H1 (cell line): ENCODE data around the gene CA7. TPM values are rescaled to one million over a fixed set of nuclear protein-coding genes. Genes with fewer than 3 reads are reported as not detected.

Source experiments
- CTCF ChIA-PET: fragments of 300-600 bp; sonication (Branson Sonifier 250); formaldehyde crosslinking; loops from one replicate; lab custom pipeline; 2021; ENCODE audit not compliant: partially characterized antibody; lab: Charles Lee
- POLR2A ChIA-PET: fragments of 300-600 bp; sonication (Branson Sonifier 250); formaldehyde crosslinking; loops from one replicate; lab custom pipeline; 2021; ENCODE audit warnings: inconsistent platforms; ENCODE audit not compliant: partially characterized antibody; lab: Charles Lee
- DNase-seq, 2 experiments: peaks; one replicate each; pipeline versions ENCODE4 v3.0.0 to v3.0.0-alpha.2; 2010 to 2022; ENCODE audit warnings: low spot score in 2 of 2, low read depth in 1 of 2, mixed read lengths in 1 of 2
- FAIRE-seq: peaks from 2 replicates; lab custom pipeline; 2011; peaks lifted over from hg19 to GRCh38; lab: Jason Lieb, UNC
- H2AFZ ChIP-seq: 2 replicates; pipeline ENCODE4 v1.8.1; 2012; ENCODE audit warnings: low read length, inconsistent platforms
- H2AK5ac ChIP-seq: 2 replicates; pipeline ENCODE4 v1.6.1; 2013; ENCODE audit warnings: low read depth, low read length
- H2BK120ac ChIP-seq: replicated peaks from 2 replicates; pipeline ENCODE3; 2013; ENCODE audit warnings: low read depth, low read length, inconsistent platforms
- H2BK12ac ChIP-seq: 2 replicates; pipeline ENCODE4 v1.6.1; 2013; ENCODE audit warnings: low read depth, low read length
- H2BK15ac ChIP-seq: 2 replicates; pipeline ENCODE4 v1.6.1; 2013; ENCODE audit warnings: low read length
- H2BK20ac ChIP-seq: 2 replicates; pipeline ENCODE4 v1.6.1; 2013; ENCODE audit warnings: low read length
- H2BK5ac ChIP-seq: 2 replicates; pipeline ENCODE4 v1.6.1; 2013; ENCODE audit warnings: low read depth, low read length
- H3K14ac ChIP-seq: 2 replicates; pipeline ENCODE4 v1.6.1; 2013; ENCODE audit warnings: inconsistent platforms; ENCODE audit not compliant: insufficient read length
- H3K18ac ChIP-seq: 2 replicates; pipeline ENCODE4 v1.6.1; 2013; ENCODE audit warnings: low read length; ENCODE audit errors: extremely low read depth
- H3K23ac ChIP-seq: 2 replicates; pipeline ENCODE4 v1.6.1; 2013; ENCODE audit warnings: inconsistent platforms; ENCODE audit not compliant: insufficient read length
- H3K23me2 ChIP-seq: 2 replicates; pipeline ENCODE4 v1.6.1; 2013; ENCODE audit warnings: low read depth, low read length
- H3K27ac ChIP-seq: 2 replicates; pipeline ENCODE4 v1.6.1; 2011; ENCODE audit warnings: low read depth, low read length, inconsistent platforms
- H3K27me3 ChIP-seq, 4 experiments: replicated peaks in 1 of 4; 1 replicate in 1 of 4; 2 replicates in 3 of 4; pipeline versions ENCODE4 v1.6.1 to v1.8.1; 2011 to 2013; ENCODE audit warnings: low read length in 3 of 4, mild to moderate bottlenecking in 3 of 4, inconsistent platforms in 2 of 4, mixed read lengths in 2 of 4, moderate library complexity in 1 of 4; ENCODE audit not compliant: control insufficient read depth in 3 of 4, insufficient read depth in 3 of 4; ENCODE audit errors: extremely low read depth in 1 of 4
- H3K36me3 ChIP-seq, 4 experiments: 2 replicates each; pipeline versions ENCODE4 v1.6.1 to v1.8.1; 2011 to 2013; ENCODE audit warnings: mild to moderate bottlenecking in 4 of 4, low read length in 3 of 4, moderate library complexity in 2 of 4, control low read depth in 1 of 4, inconsistent platforms in 1 of 4; ENCODE audit not compliant: insufficient read depth in 4 of 4, control insufficient read depth in 2 of 4
- H3K4ac ChIP-seq: replicated peaks from 2 replicates; pipeline ENCODE3; 2013; ENCODE audit warnings: low read length, low read depth, mixed read lengths, inconsistent platforms; ENCODE audit not compliant: insufficient read length
- H3K4me1 ChIP-seq, 4 experiments: replicated peaks in 1 of 4; 1 replicate in 1 of 4; 2 replicates in 3 of 4; pipeline versions ENCODE4 v1.6.1 to v1.8.1; 2011 to 2013; ENCODE audit warnings: low read length in 3 of 4, inconsistent platforms in 2 of 4, mixed read lengths in 1 of 4; ENCODE audit not compliant: insufficient read depth in 4 of 4, control insufficient read depth in 3 of 4
- H3K4me2 ChIP-seq, 2 experiments: 2 replicates each; pipeline versions ENCODE4 v1.6.1 to v1.8.1; 2011 to 2013; ENCODE audit warnings: low read depth in 2 of 2, low read length in 2 of 2, control low read depth in 1 of 2, inconsistent platforms in 1 of 2, mild to moderate bottlenecking in 1 of 2; ENCODE audit not compliant: insufficient read depth in 1 of 2
- H3K4me3 ChIP-seq, 4 experiments: fragments of 200-600, 300-600 bp in 1 of 4; sonication (generic), shearing (Covaris generic), sonication (Bioruptor Twin) in 1 of 4; 2 replicates each; pipeline versions ENCODE4 v1.5.1 to v1.8.1; 2011 to 2016; ENCODE audit warnings: low read length in 4 of 4, low read depth in 3 of 4, control low read depth in 2 of 4, inconsistent platforms in 2 of 4, mild to moderate bottlenecking in 2 of 4, mixed read lengths in 1 of 4, moderate library complexity in 1 of 4; ENCODE audit not compliant: insufficient read depth in 2 of 4; ENCODE audit errors: extremely low read depth in 1 of 4
- H3K56ac ChIP-seq: replicated peaks from 2 replicates; pipeline ENCODE3; 2013; ENCODE audit warnings: low read depth, mild to moderate bottlenecking, mixed read lengths, low read length, inconsistent platforms; ENCODE audit not compliant: insufficient read length
- H3K79me1 ChIP-seq: 2 replicates; pipeline ENCODE4 v1.6.1; 2013; ENCODE audit warnings: low read depth, low read length, control low read depth
- H3K79me2 ChIP-seq, 2 experiments: 2 replicates each; pipeline versions ENCODE4 v1.6.1 to v1.8.1; 2012 to 2013; ENCODE audit warnings: low read length in 2 of 2, mild to moderate bottlenecking in 2 of 2, inconsistent platforms in 1 of 2; ENCODE audit not compliant: insufficient read depth in 2 of 2, control insufficient read depth in 1 of 2
- H3K9ac ChIP-seq, 4 experiments: replicated peaks in 1 of 4; 1 replicate in 1 of 4; 2 replicates in 3 of 4; pipeline versions ENCODE4 v1.6.1 to v1.8.1; 2011 to 2013; ENCODE audit warnings: low read depth in 3 of 4, low read length in 3 of 4, control low read depth in 2 of 4, mild to moderate bottlenecking in 2 of 4, moderate library complexity in 2 of 4, inconsistent platforms in 1 of 4; ENCODE audit errors: extremely low read depth in 1 of 4
- H3K9me3 ChIP-seq, 2 experiments: 2 replicates each; pipeline versions ENCODE4 v1.6.1 to v1.8.1; 2012 to 2013; ENCODE audit warnings: mild to moderate bottlenecking in 2 of 2, moderate library complexity in 2 of 2, control low read depth in 1 of 2, inconsistent platforms in 1 of 2, low read depth in 1 of 2, low read length in 1 of 2, mixed read lengths in 1 of 2; ENCODE audit not compliant: insufficient read depth in 2 of 2
- H4K20me1 ChIP-seq, 2 experiments: replicated peaks in 1 of 2; 2 replicates each; pipeline versions ENCODE3 to v1.8.1; 2011 to 2013; ENCODE audit warnings: inconsistent platforms in 2 of 2, low read length in 2 of 2, mild to moderate bottlenecking in 1 of 2; ENCODE audit not compliant: insufficient read depth in 2 of 2, control insufficient read depth in 1 of 2
- H4K5ac ChIP-seq: 2 replicates; pipeline ENCODE4 v1.6.1; 2013; ENCODE audit warnings: low read length, low read depth, mixed read lengths, inconsistent platforms; ENCODE audit not compliant: insufficient read length
- H4K8ac ChIP-seq: 2 replicates; pipeline ENCODE4 v1.8.0; 2013; ENCODE audit warnings: mild to moderate bottlenecking, moderate library complexity, low read length, inconsistent platforms; ENCODE audit not compliant: insufficient read depth; ENCODE audit errors: extremely low read depth
- H4K91ac ChIP-seq: replicated peaks from 2 replicates; pipeline ENCODE3; 2013; ENCODE audit warnings: low read length, mixed read lengths, inconsistent platforms; ENCODE audit not compliant: insufficient read length
- HDAC2 ChIP-seq, 2 experiments: fragments of 300-600 bp in 1 of 2; sonication (generic) in 1 of 2; IDR thresholded peaks; 2 replicates each; pipeline ENCODE4 v1.6.1; 2011 to 2012; ENCODE audit warnings: low read depth in 2 of 2, low read length in 2 of 2, mild to moderate bottlenecking in 2 of 2, moderate library complexity in 2 of 2, borderline replicate concordance in 1 of 2, inconsistent platforms in 1 of 2
- KDM4A ChIP-seq: IDR thresholded peaks from one replicate; pipeline ENCODE4 v1.7.1; 2012; ENCODE audit warnings: low read depth, mild to moderate bottlenecking, moderate library complexity, low read length, inconsistent platforms; ENCODE audit not compliant: severe bottlenecking
- MAX ChIP-seq: IDR thresholded peaks from 2 replicates; pipeline ENCODE4 v1.6.1; 2012; ENCODE audit warnings: inconsistent platforms
- POLR2AphosphoS5 ChIP-seq: IDR thresholded peaks from 2 replicates; pipeline ENCODE4 v1.6.1; 2011; ENCODE audit warnings: low read depth, low read length
- TBP ChIP-seq: IDR thresholded peaks from 2 replicates; pipeline ENCODE4 v1.6.1; 2011; ENCODE audit warnings: low read depth, low read length, improper control_type of control experiment
- WGBS, 2 experiments: shearing (Covaris generic) in 1 of 2; methylation state at CpG; one replicate each; pipeline versions ENCODE4 v1.1.6 to v1.1.7; 2013 to 2015; ENCODE audit warnings: low lambda C conversion rate in 2 of 2, mixed read lengths in 2 of 2, inconsistent platforms in 1 of 2, low coverage in 1 of 2, missing lambda C conversion rate in 1 of 2; ENCODE audit not compliant: insufficient replicate concordance in 2 of 2, insufficient coverage in 1 of 2, insufficient read length in 1 of 2; ENCODE audit errors: extremely low coverage in 1 of 2, missing lambda C conversion rate in 1 of 2; 5-methylcytosine and 5-hydroxymethylcytosine counted together
- polyA plus RNA-seq, 7 experiments: library from polyadenylated mRNA; depleted of rRNA in 3 of 7; stranded (reverse) in 5 of 7; unstranded in 2 of 7; fragments of >200 nt in 5 of 7; fragments of 200-250 nt in 2 of 7; gene quantifications; 1 replicate in 5 of 7; 2 replicates in 1 of 7; 4 replicates in 1 of 7; pipeline versions ENCODE4 v1.2.1 to v1.2.3, GENCODE V29; 2011 to 2013; ENCODE audit warnings: missing spikeins in 2 of 7, mixed read lengths in 2 of 7
- total RNA-seq: library from RNA; stranded (reverse); fragmentation: NEBNext Ultra II Directional; extraction: Animal tissue kit (Norgen Biotek cat#: 25700); gene quantifications from 2 replicates; pipeline ENCODE4 v1.2.1, GENCODE V29; 2021

The CA7 gene
- total and polyA plus RNA-seq, 2 of the 8 experiments (the other 6 are each of a cell fraction or from before 2014, with no cell fraction given): 1.7 to 2.7 TPM

- Histone ChIP-seq H2BK20ac (no peak within 1 kb of the TSS), H3K9ac (peak within 1 kb of the TSS; percentile 65 to 98 (median 96)), H3K14ac (no peak within 1 kb of the TSS), H3K9me3 (no peaks in the 10 kb centered on the region), H3K56ac (peak within 1 kb of the TSS; percentile 62), H3K23me2 (peaks cover 3% of the 10 kb centered on the region; the same call in 1 of the 2 replicates), H3K27ac (peak within 1 kb of the TSS; percentile 93), H2BK15ac (peak within 1 kb of the TSS; percentile 72; the same call in 1 of the 2 replicates), H2BK120ac (no peak within 1 kb of the TSS), H4K8ac (peak within 1 kb of the TSS; percentile 97; the same call in 1 of the 2 replicates), H3K79me2 (peaks cover 6 to 44% of the 10 kb centered on the region in 2 experiments), H3K4ac (no peak within 1 kb of the TSS), H3K18ac (peak within 1 kb of the TSS; percentile 66; the same call in 1 of the 2 replicates), H3K23ac (no peak within 1 kb of the TSS), H4K20me1 (peaks cover under 1 to 4% of the 10 kb centered on the region in 2 experiments), H2BK5ac (peak within 1 kb of the TSS; percentile 66; the same call in 1 of the 2 replicates), H3K27me3 (no peaks in the 10 kb centered on the region; a peak in 2 of 7 replicates), H3K79me1 (peaks cover 2% of the 10 kb centered on the region; the same call in 1 of the 2 replicates), H3K4me3 (peak within 1 kb of the TSS; percentile 66 to 86 (median 84)), H4K5ac (peak within 1 kb of the TSS; percentile 48), H3K4me2 (peak within 1 kb of the TSS; percentile 63 to 79), H4K91ac (peak within 1 kb of the TSS; percentile 40), H3K4me1 (peaks cover 0 to 5% (median 3%) of the 10 kb centered on the region in 4 experiments; a peak in 2 of 7 replicates), H2AFZ (peak within 1 kb of the TSS; percentile 56; the same call in 1 of the 2 replicates), H3K36me3 (peaks cover 5 to 26% (median 11%) of the 10 kb centered on the region in 4 experiments), H2BK12ac (no peak within 1 kb of the TSS), H2AK5ac (no peak within 1 kb of the TSS)
- POLR2A ChIA-PET: interaction anchor here (0.5 to 9.3 kb wide), 18 partner anchors 11 to 138 kb away, joined by 3 to 67 read pairs (median 6); partner anchors contain the start of genes CA7, DYNC1LI2 and PDP2
- 1% methylated on average over 68 of the region's 84 CpGs; no CpG with 5 or more reads in 1 of the 2 experiments for WGBS, 2 experiments
- CTCF ChIA-PET: interaction anchor here (0.6 to 14.3 kb wide), 31 partner anchors 8 to 562 kb away, joined by 3 to 162 read pairs (median 4); partner anchors contain the start of genes CA7, CIAO2B and TPPP3
- FAIRE-seq: no peak
- peak; percentile 79 to 95 for DNase-seq
- TF ChIP-seq TBP: peak; percentile 80; the same call in 1 of the 2 replicates
- TF ChIP-seq HDAC2 (IDR thresholded peaks at IDR 0.05; ENCODE audit: borderline replicate concordance in 1 of 2, low read depth in 2 of 2, low read length in 2 of 2): peak in 1 of 2 experiments; percentile 88; a peak in 1 of 4 replicates
- peak; percentile 87 for TF ChIP-seq KDM4A
- TF ChIP-seq MAX: peak; percentile 66
- TF ChIP-seq POLR2AphosphoS5: peak; percentile 84
Observed at GRCh38 chr16:66830422-66831404, 13.5 kb upstream of the CA7 start, which contains the start of gene NAE1. NAE1 (minus strand) TSS chr16:66830976; CDS start chr16:66830899, 77 bp downstream.
